ENCODE results near the gene SEC24D. TPM values are rescaled to one million over a fixed set of nuclear protein-coding genes. Genes with fewer than 3 reads are reported as not detected.
A peak's percentile ranks its signal among the peaks of the same experiment; 100 is the strongest.

SEC24D gene
- total RNA-seq, 4 donors from 2014 or later: 9.7 to 37.9 (median 17.0) TPM

DNA sequence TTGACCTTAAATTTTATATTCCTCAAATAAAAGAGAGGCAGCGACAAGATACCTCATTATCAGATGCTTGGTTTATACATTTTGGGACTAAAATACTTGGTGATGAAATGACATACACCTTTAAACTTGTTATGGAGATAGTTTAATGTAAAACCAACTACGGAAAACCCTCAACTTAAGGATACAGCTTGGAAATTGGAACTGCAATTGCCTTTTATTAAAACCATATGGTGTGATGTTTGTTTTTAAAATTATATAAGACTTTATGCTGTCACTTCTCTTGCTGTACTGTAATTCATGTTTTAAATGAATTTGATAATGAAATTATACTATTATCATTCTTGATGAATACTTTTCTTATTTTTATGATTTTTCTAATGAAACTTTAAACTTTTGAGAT lies 124.9 kb downstream of the SEC24D start:
- 98 to 100% methylated on average over 2 of the region's 2 CpGs for WGBS, 2 donors (ENCODE audit: low coverage in 1 of 2)
- no peak for TF ChIP-seq POLR2AphosphoS5 (IDR thresholded peaks at IDR 0.05)
- TF ChIP-seq EP300 (IDR thresholded peaks at IDR 0.05; ENCODE audit: low read depth): no peak
- no peak for TF ChIP-seq POLR2A (IDR thresholded peaks at IDR 0.05)
- TF ChIP-seq, protein P1, sequence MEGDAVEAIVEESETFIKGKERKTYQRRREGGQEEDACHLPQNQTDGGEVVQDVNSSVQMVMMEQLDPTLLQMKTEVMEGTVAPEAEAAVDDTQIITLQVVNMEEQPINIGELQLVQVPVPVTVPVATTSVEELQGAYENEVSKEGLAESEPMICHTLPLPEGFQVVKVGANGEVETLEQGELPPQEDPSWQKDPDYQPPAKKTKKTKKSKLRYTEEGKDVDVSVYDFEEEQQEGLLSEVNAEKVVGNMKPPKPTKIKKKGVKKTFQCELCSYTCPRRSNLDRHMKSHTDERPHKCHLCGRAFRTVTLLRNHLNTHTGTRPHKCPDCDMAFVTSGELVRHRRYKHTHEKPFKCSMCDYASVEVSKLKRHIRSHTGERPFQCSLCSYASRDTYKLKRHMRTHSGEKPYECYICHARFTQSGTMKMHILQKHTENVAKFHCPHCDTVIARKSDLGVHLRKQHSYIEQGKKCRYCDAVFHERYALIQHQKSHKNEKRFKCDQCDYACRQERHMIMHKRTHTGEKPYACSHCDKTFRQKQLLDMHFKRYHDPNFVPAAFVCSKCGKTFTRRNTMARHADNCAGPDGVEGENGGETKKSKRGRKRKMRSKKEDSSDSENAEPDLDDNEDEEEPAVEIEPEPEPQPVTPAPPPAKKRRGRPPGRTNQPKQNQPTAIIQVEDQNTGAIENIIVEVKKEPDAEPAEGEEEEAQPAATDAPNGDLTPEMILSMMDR (IDR thresholded peaks at IDR 0.05): no peak
- H3K27me3 ChIP-seq: no peaks in the 10 kb centered on the region
- DNase-seq: no peak
- intact Hi-C loops (cut with DNase I; ENCODE audit: low total_unique reads) (no loop called here), in situ Hi-C loops (cut with MboI; ENCODE audit: low pct_ligation_motif_present in 1 of 4, low pct_unique_long_range_greater_than_20kb in 1 of 4, low sequenced_read_pairs in 3 of 4) (no loop called here)
- H3K9me3 ChIP-seq: no peaks in the 10 kb centered on the region
- H3K36me3 ChIP-seq: peaks cover 0 to 39% (median 14%) of the 10 kb centered on the region in 4 donors
- no peak overlapping the region for H3K4me3 ChIP-seq
- H3K4me1 ChIP-seq: no peaks in the 10 kb centered on the region
- H3K27ac ChIP-seq: no peak overlapping the region

DNA sequence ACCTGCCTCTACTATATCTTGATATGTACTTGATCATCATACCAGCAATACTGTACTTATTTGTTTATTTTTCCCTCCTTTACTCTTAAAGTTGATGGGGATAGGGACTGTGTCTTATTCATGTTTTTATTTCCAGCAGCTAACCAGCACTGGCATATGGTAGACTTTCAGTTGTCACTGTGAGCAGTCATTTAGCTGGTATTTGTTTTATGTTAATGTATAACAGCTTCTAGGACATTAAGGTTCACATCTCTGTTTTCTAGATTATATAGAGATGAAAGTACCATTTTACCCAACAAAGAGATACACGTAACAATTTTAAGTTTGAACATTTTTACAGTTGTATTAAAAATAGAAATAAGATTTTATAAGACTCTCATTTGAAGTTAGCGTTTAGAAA lies 132.8 kb downstream of the SEC24D start:
- no peak overlapping the region for H3K27ac ChIP-seq
- intact Hi-C loops (cut with DNase I; ENCODE audit: low total_unique reads): no loop called here
- no peaks in the 10 kb centered on the region for H3K9me3 ChIP-seq
- WGBS, 2 donors (ENCODE audit: low coverage in 1 of 2): 43 to 45% methylated on average over 2 of the region's 2 CpGs
- no peak overlapping the region for H3K4me3 ChIP-seq
- TF ChIP-seq POLR2A (IDR thresholded peaks at IDR 0.05) (no peak), POLR2AphosphoS5 (IDR thresholded peaks at IDR 0.05) (no peak), EP300 (IDR thresholded peaks at IDR 0.05; ENCODE audit: low read depth) (no peak)
- TF ChIP-seq, protein P1 (IDR thresholded peaks at IDR 0.05): no peak
- no peak for DNase-seq
- peaks cover 0 to 63% (median 26%) of the 10 kb centered on the region in 4 donors for H3K36me3 ChIP-seq
- in situ Hi-C loops (cut with MboI; ENCODE audit: low pct_ligation_motif_present in 1 of 4, low pct_unique_long_range_greater_than_20kb in 1 of 4, low sequenced_read_pairs in 3 of 4): no loop called here
- peaks cover 0 to 10% (median 3%) of the 10 kb centered on the region in 4 donors for H3K4me1 ChIP-seq
- no peaks in the 10 kb centered on the region for H3K27me3 ChIP-seq

DNA sequence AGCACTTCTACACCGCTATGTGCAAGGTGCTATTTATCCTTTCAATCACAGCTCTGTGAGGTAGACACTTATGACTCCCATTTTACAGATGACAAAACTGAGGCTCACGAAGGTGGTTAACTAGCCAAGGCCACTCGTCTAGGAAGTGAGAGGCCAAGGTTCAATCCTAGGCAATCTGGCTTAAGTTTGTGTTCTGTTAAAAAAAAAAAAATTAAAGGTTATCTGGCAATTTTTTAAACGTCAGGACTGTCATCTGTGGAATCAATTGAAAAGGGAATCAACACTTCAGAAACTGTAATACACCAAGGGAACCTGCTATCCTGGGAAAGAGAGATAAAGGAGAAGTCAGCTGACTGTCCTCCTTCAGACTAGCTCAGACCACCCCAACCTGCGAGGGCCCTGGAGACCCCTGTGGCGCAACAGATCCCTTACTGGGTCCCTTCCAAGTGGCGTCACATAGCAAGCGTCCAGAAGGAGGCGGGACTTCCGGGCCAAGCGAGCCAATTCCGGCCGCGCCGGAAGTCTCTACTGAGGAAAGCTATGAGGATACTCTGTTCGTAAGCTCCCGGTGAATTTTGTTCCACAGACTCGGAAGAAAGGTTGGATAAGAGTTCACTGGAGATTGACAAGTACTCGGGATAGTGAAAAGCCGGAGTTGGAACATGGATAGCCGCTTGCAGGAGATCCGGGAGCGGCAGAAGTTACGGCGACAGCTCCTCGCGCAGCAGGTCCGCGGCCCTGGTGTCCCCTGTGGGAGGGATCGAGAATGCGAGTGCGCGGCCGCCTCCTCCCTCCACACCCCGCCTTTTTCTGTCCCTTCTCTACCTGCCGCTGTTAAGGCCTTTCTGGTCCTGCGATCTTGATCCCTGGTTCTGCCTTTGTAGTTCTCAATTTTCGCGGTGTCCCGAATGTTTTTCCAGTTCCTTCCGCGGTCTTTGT lies 150.8 kb downstream of the SEC24D start, which contains the start of gene METTL14:
Gene METTL14, plus strand, starts transcription at position 520 of the 939 bp plus-strand sequence. Its CDS starts 143 bp downstream, at position 663.
- in situ Hi-C loops (cut with MboI; ENCODE audit: low pct_ligation_motif_present in 1 of 4, low pct_unique_long_range_greater_than_20kb in 1 of 4, low sequenced_read_pairs in 3 of 4) (no loop called here), intact Hi-C loops (cut with DNase I; ENCODE audit: low total_unique reads) (no loop called here)
- 5 to 17% methylated on average over 14 to 42 of the region's 42 CpGs for WGBS, 2 donors (ENCODE audit: low coverage in 1 of 2)
- peaks cover 0 to 25% (median 11%) of the 10 kb centered on the region in 4 donors for H3K36me3 ChIP-seq
- peak; percentile 93 for DNase-seq
- peak within 1 kb of the TSS; percentile 84 to 94 (median 90) for H3K27ac ChIP-seq
- TF ChIP-seq POLR2A (IDR thresholded peaks at IDR 0.05) (peak; percentile 61), POLR2AphosphoS5 (IDR thresholded peaks at IDR 0.05) (peak; percentile 63 to 73 (median 66)), EP300 (IDR thresholded peaks at IDR 0.05; ENCODE audit: low read depth) (no peak)
- TF ChIP-seq, protein P1 (IDR thresholded peaks at IDR 0.05): peak in 4 of 5 experiments; percentile 17 to 55 (median 34)
- no peaks in the 10 kb centered on the region for H3K9me3 ChIP-seq
- no peaks in the 10 kb centered on the region for H3K27me3 ChIP-seq
- H3K4me3 ChIP-seq: peak within 1 kb of the TSS; percentile 39 to 70 (median 61)
- H3K4me1 ChIP-seq: peaks cover 7 to 22% (median 17%) of the 10 kb centered on the region in 4 donors

DNA sequence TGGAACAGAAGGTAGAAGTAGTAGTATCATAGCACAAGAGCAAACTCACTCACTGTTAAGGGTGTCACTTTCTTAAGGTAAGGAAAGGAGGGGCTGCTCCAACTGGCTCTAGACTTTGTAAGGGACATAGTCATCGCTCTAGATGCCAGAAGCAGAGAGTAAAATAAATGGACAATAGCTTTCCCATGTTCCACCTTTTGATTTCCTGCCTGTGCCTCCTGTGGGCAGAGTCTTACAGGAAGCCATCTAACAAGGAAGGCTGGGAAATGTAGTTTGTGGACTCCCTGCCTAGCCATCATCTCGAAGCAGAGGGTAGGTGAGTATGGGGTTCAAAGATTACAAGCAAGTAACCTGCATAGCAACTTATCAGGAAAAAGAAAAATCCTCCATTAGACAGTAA lies 152.4 kb downstream of the SEC24D start:
- no peak overlapping the region for H3K4me3 ChIP-seq
- TF ChIP-seq EP300 (IDR thresholded peaks at IDR 0.05; ENCODE audit: low read depth) (no peak), POLR2A (IDR thresholded peaks at IDR 0.05) (no peak), POLR2AphosphoS5 (IDR thresholded peaks at IDR 0.05) (no peak)
- TF ChIP-seq, protein P1 (IDR thresholded peaks at IDR 0.05): no peak
- H3K9me3 ChIP-seq: no peaks in the 10 kb centered on the region
- intact Hi-C loops (cut with DNase I; ENCODE audit: low total_unique reads) (no loop called here), in situ Hi-C loops (cut with MboI; ENCODE audit: low pct_ligation_motif_present in 1 of 4, low pct_unique_long_range_greater_than_20kb in 1 of 4, low sequenced_read_pairs in 3 of 4) (no loop called here)
- no peaks in the 10 kb centered on the region for H3K27me3 ChIP-seq
- H3K27ac ChIP-seq: no peak overlapping the region
- H3K36me3 ChIP-seq: peaks cover 0 to 9% (median 3%) of the 10 kb centered on the region in 4 donors
- 0 to 13% methylated on average over 1 to 2 of the region's 2 CpGs for WGBS, 2 donors (ENCODE audit: low coverage in 1 of 2)
- no peak for DNase-seq
- peaks cover 7 to 22% (median 17%) of the 10 kb centered on the region in 4 donors for H3K4me1 ChIP-seq

Measured in transverse colon (tissue), 4 donors.